CD4-positive, alpha-beta T cell treated with Interleukin-12 subunit alpha and Interleukin-12 subunit beta, for 1 hour (primary cell): Measurements from ENCODE around the gene AGAP5.
"Not testable (repeated sequence)": the region's sequence is repeated elsewhere in the genome, so short reads cannot be mapped to it uniquely, and the experiment has no call there.

Source experiments
- DNase-seq: peaks from one replicate; pipeline ENCODE4 v3.0.0-alpha.2; 2020

Gene AGAP5

GRCh38 chr10:73713912-73714311 lies 16.0 kb upstream of the AGAP5 start:
- not testable (repeated sequence) for DNase-seq

DNA sequence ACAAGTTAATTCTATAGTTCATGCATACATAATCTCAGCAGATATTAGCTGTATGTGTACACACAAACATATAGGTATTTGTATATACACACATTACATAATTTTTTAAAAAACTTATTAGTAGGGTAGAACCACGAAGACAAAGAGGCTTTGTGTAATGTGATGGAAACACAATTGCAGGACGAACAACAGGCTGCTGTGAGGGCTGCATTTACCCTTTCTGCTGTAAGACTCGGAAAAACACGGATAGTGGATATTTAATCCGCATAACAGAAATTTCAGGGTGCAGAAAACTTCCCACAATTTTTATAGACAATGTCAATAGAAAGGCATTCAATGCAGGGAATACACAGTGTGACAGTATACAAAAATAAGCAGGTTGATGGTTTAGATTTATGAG lies 13.8 kb upstream of the AGAP5 start:
- not testable (repeated sequence) for DNase-seq

DNA sequence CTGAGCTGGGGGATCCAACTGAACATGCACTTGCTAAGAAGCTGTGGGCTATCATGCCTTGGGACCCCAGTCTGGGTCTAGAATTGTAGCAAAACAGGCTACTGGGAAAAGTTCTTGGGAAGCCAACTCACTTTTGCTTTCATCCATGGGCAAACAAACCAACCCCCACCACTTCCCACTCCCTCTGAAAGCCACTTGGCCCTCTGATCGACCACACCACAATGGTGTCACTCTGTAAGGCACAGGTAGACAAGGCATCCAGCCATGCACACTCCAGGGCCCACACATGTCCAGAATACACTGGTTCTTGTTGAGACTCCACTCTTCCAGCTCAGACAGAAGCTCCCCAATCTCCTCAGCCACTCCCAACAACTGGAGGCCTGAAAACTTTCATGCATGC lies 10.2 kb upstream of the AGAP5 start:
- not testable (repeated sequence) for DNase-seq

DNA sequence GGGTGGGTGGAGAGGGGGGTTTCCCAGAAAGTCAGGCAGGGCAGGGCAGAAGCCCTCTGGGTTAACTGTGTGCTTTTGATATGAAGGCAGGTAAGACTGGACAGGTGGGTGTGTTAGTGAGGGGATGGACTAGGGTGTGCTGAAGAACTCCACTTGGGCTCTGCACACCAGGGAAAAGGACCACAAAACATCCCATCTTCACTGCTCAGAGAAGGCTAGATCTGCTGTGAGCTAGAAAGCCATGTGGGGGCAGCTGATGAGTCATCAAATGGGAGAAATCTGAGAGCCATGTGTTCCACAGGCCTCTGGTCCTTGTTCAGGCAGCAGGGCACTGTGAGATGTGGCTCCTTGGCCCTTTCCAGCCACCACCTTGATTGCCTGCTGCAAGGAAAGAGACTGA lies 9.7 kb upstream of the AGAP5 start:
- not testable (repeated sequence) for DNase-seq

DNA sequence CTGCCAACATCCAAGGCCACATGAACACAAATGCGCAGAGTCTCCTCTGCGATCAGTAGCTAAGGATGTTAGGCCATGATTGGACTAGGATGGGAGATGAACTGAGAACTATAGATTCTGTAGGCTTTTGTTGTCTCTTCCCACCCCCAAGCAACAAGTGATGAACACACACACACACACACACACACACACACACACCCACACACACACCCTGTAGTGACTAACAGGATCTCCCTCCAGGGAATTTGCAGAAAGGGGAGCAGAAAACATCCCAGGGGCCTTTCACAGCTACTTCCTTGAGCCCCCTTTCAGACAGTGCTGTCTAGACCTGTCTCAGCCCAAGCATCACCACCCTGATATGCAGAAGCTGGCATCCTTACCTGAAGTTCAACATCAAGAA lies 8.6 kb upstream of the AGAP5 start:
- DNase-seq = not testable (repeated sequence)

- not testable (repeated sequence) for DNase-seq
Measured at GRCh38 chr10:73705506-73706072, 7.7 kb upstream of the AGAP5 start.

GRCh38 chr10:73703924-73704323 lies 6.0 kb upstream of the AGAP5 start:
- not testable (repeated sequence) for DNase-seq

- DNase-seq = not testable (repeated sequence)
Measured at GRCh38 chr10:73698819-73699218, 910 bp upstream of the AGAP5 start.

DNA sequence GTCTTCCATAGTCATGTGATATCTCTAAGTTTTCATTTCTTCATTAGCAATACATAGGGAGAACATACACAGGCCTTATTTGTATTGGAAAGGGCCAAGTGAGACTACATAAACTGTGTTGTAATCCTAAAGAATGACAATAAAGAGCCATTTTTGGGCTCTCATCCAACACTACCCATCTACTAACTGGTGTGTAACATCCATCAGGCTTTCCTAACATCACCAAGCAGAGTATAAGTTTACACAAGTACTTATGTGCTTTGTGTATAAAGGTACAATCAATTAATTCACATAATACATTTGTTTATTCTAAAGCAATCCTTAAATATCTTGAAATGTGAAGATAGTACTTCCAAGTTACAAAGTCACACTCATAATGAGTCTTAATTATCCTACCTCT lies 2.6 kb downstream of the AGAP5 start:
- not testable (repeated sequence) for DNase-seq

GRCh38 chr10:73690755-73691154 lies 7.2 kb downstream of the AGAP5 start:
- DNase-seq = not testable (repeated sequence)

GRCh38 chr10:73689596-73689995 lies 8.3 kb downstream of the AGAP5 start:
- not testable (repeated sequence) for DNase-seq

DNA sequence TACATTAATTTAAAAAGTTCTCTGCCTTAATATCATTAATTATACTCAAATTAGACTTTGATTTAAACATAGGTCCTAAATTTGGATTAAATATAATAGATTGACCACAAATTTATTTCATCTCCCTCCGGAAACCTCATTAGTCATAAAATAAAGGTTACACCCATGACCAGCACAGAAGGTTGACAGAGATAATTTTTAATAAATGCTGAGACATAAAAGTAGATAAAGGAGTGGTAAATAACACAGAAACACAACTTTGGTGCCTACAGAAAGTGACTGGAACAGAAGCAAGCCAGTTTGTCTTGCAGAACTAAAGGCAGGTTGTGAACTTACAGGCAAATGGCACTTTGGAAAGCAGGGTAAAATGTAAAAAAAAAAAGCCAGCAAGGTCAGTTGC lies 10.3 kb downstream of the AGAP5 start:
- not testable (repeated sequence) for DNase-seq

- not testable (repeated sequence) for DNase-seq
Measured at GRCh38 chr10:73674546-73674945, 23.4 kb downstream of the AGAP5 start.

DNA sequence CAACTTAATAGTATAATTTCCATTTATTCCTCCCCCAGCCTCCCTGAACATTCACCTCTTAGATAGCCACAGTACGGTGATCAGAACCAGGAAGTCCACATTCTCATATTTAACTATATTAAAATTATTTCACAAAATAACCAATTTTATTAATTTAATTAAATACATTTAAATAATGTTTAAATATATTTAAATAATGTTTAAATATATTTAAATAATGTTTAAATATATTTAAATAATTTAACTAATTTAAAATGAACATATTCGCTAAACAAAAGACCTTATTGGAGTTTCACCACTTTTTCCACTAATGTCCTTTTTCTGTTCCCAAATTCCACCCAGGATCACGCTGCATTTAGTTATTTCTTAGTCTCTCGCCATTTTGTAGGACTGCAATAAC lies 29.5 kb downstream of the AGAP5 start:
- DNase-seq = not testable (repeated sequence)

GRCh38 chr10:73666153-73666809 lies 31.6 kb downstream of the AGAP5 start:
- DNase-seq = not testable (repeated sequence)

GRCh38 chr10:73665581-73665980 lies 32.3 kb downstream of the AGAP5 start:
- DNase-seq = not testable (repeated sequence)

DNA sequence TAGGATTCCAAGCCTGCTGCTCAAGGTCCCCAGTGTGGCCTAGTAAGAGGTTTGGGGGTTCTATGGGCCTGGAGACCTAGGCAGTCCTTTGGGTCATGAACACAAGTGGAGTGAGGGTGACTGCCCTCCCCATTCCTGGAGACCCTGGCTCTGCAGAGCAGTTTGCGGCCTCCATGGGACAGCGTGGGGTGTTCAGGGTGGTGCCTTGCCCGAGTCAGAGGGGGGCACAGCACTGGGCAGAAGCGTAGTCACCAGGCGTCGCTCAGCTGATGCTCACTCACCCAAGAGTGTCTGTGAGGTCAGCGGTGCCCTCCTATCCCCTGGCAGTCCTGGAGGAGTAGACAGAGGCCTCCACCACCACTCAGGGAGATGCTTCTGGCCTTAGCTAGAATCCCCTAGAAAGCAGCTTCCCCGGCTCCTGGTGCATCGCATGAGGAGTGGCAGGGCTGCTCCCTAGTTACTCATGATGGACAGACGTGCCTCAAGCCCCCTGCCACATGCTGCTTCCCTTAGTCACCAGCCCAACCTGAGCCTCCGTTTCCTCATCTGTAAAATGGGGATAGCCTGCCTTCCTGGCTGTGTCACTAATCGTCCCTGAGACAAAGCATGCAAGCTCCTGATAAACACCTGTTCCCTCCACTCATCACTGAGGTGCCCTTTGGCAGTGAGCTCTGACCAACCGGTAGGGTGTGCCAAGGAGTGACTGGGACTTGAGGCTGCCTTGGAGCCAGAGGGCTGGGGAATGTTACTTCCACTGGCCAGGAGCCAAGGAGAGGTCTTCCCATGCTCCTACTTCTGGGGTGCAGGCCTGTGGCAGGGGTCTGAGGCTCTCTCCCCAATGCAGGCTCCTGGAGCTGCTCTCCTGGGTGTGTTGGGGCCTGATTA lies 33.5 kb downstream of the AGAP5 start:
- DNase-seq = not testable (repeated sequence)

GRCh38 chr10:73663621-73664020 lies 34.3 kb downstream of the AGAP5 start:
- DNase-seq = not testable (repeated sequence)

DNA sequence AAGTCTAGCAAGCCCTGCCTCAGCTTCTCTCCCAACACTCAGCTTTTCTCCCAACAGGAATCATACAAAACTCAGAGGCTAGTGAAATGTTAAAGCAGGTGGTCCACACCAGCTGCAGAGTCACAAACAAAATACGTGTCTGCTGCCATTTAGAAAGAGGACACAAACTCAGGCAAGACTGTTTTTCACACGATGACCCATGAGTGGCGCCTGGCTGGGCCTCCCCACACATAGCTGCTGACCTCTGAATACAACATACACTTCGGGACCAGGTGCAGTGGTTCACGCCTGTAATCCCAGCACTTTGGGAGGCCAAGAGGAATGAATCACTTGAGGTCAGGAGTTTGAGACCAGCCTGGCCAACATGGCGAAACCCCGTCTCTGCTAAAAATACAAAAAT lies 35.2 kb downstream of the AGAP5 start:
- DNase-seq = not testable (repeated sequence)

GRCh38 chr10:73655990-73656298 lies 42.0 kb downstream of the AGAP5 start, which contains the start of gene SYNPO2L:
SYNPO2L (minus strand) TSS chr10:73656029; CDS start chr10:73655922, 107 bp downstream.
- DNase-seq = no peak

GRCh38 chr10:73655257-73655989 lies 42.5 kb downstream of the AGAP5 start:
- DNase-seq = no peak

DNA sequence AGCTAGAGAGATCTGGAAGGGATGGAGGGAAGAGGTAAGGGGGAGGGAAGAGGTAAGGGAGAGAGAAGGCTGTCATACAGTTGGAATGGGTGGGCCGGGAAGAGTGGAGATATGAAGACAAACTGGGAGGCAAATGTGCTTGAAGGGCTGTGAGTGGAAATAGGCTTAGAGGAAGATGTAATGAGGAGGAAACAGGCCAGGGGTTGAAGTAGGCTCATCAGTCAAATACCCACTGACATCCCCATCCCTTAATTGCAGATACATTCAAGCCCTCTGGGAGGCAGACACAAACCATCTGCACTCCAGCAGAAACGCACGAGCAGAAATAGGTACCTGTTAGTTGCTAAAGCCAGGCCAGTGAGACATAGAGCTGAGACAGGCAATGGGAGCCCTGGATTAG lies 44.2 kb downstream of the AGAP5 start:
- DNase-seq = no peak

- DNase-seq = no peak
Measured at GRCh38 chr10:73653195-73653594, 44.7 kb downstream of the AGAP5 start.
